HEK293 (cell line): ENCODE results near the gene ZSWIM7.

ENCODE experiments used
- WT1 ChIP-seq: fragments of 450-650 bp; formaldehyde crosslinking; IDR thresholded peaks from 2 replicates; pipeline ENCODE4 v1.5.1; 2016; ENCODE audit warnings: missing biosample characterization, missing genetic modification characterization
- ZNF510 ChIP-seq: fragments of 450-650 bp; formaldehyde crosslinking; IDR thresholded peaks from 2 replicates; pipeline ENCODE4 v1.5.1; 2018; ENCODE audit warnings: mild to moderate bottlenecking, missing genetic modification characterization, missing biosample characterization; ENCODE audit not compliant: insufficient replicate concordance

GRCh38 chr17:15998031-15998562, 1.4 kb downstream of the ZSWIM7 start:
- TF ChIP-seq ZNF510 (tag by site-specific recombination) (no peak), WT1 (tag by site-specific recombination) (no peak)
